ENCODE data around the gene PURB. TPM values are rescaled to one million over a fixed set of nuclear protein-coding genes. Genes with fewer than 3 reads are reported as not detected.

PURB gene
- total RNA-seq, 1 experiment from 2014 or later: 25.2 TPM

- intact Hi-C loops (cut with micrococcal nuclease; ENCODE audit: unreplicated experiment) (no loop called here), in situ Hi-C loops (cut with HindIII; ENCODE audit: low pct_unique_long_range_greater_than_20kb, low sequenced_read_pairs) (no loop called here)
- H3K4me1 ChIP-seq (ENCODE audit: control insufficient read depth, insufficient read depth, low read length): peaks cover 42% of the 10 kb centered on the region
- no peak for DNase-seq (ENCODE audit: low read depth, low spot score)
- no peaks in the 10 kb centered on the region for H3K9me3 ChIP-seq (ENCODE audit: control insufficient read depth, insufficient read depth, low read depth, low read length)
- H3K36me3 ChIP-seq (ENCODE audit: control insufficient read depth, insufficient read depth, low read length): peaks cover 6% of the 10 kb centered on the region
- H3K27ac ChIP-seq (ENCODE audit: low read length): peak overlapping the region; percentile 83
- peak overlapping the region; percentile 81 to 83 for H3K4me3 ChIP-seq (ENCODE audit: low read depth in 2 of 2, low read length in 2 of 2)
- ChIA-PET CTCF (no interaction called here), POLR2A (interaction anchor here (0.5 kb wide), 1 partner anchor 75 kb away, joined by 10 read pairs; no protein-coding TSS in a partner anchor)
- BruUV-seq (replicated peaks): no TSS peak
- ATAC-seq: no peak
- TF ChIP-seq POLR2AphosphoS5 (IDR thresholded peaks at IDR 0.05; ENCODE audit: low read depth, low read length) (peak; percentile 31; the same call in 1 of the 2 replicates), REST (IDR thresholded peaks at IDR 0.05; ENCODE audit: insufficient read depth in 1 of 2, low read depth in 2 of 2, low read length in 1 of 2) (no peak)
- no peaks in the 10 kb centered on the region for H3K27me3 ChIP-seq (ENCODE audit: control insufficient read depth, insufficient read depth, low read length)
These were observed 2.4 kb downstream of the PURB start for GRCh38 chr7:44882899-44883298.

GRCh38 chr7:44881610-44882009, 3.7 kb downstream of the PURB start:
- peaks cover 42% of the 10 kb centered on the region for H3K4me1 ChIP-seq (ENCODE audit: control insufficient read depth, insufficient read depth, low read length)
- peaks cover 6% of the 10 kb centered on the region for H3K36me3 ChIP-seq (ENCODE audit: control insufficient read depth, insufficient read depth, low read length)
- intact Hi-C loops (cut with micrococcal nuclease; ENCODE audit: unreplicated experiment) (no loop called here), in situ Hi-C loops (cut with HindIII; ENCODE audit: low pct_unique_long_range_greater_than_20kb, low sequenced_read_pairs) (no loop called here)
- ATAC-seq: no peak
- no TSS peak for BruUV-seq (replicated peaks)
- CTCF ChIA-PET: no interaction called here
- no peak for DNase-seq (ENCODE audit: low read depth, low spot score)
- TF ChIP-seq SIN3A (IDR thresholded peaks at IDR 0.05; ENCODE audit: borderline replicate concordance, insufficient read depth, low read depth, low read length) (no peak), TCF7L2 (IDR thresholded peaks at IDR 0.05; ENCODE audit: low read depth, low read length) (no peak), REST (IDR thresholded peaks at IDR 0.05; ENCODE audit: insufficient read depth in 1 of 2, low read depth in 2 of 2, low read length in 1 of 2) (no peak), POLR2AphosphoS5 (IDR thresholded peaks at IDR 0.05; ENCODE audit: low read depth, low read length) (no peak), CTCF (IDR thresholded peaks at IDR 0.05) (no peak)
- H3K4me3 ChIP-seq (ENCODE audit: low read depth in 2 of 2, low read length in 2 of 2): peak overlapping the region; percentile 15 to 83; a peak in 3 of 4 replicates
- POLR2A ChIA-PET: no interaction called here
- no peaks in the 10 kb centered on the region for H3K27me3 ChIP-seq (ENCODE audit: control insufficient read depth, insufficient read depth, low read length)
- no peak overlapping the region for H3K27ac ChIP-seq (ENCODE audit: low read length)
- no peaks in the 10 kb centered on the region for H3K9me3 ChIP-seq (ENCODE audit: control insufficient read depth, insufficient read depth, low read depth, low read length)
